ENCODE results near the gene DOCK7.
A peak's percentile ranks its signal among the peaks of the same experiment; 100 is the strongest.
"Not testable (repeated sequence)": the region's sequence is repeated elsewhere in the genome, so short reads cannot be mapped to it uniquely, and the experiment has no call there.

The DOCK7 gene

GRCh38 chr1:62698161-62698560 is 10.0 kb upstream of the DOCK7 start:
- DNase-seq (ENCODE audit: low spot score): not testable (repeated sequence)

- not testable (repeated sequence) for DNase-seq (ENCODE audit: low spot score)
These were observed 6.3 kb upstream of the DOCK7 start for GRCh38 chr1:62694479-62694878.

- no peak for DNase-seq (ENCODE audit: low spot score)
These were observed 4.9 kb upstream of the DOCK7 start for GRCh38 chr1:62693123-62693522.

GRCh38 chr1:62691062-62691844 is 3.1 kb upstream of the DOCK7 start:
- no peak for DNase-seq (ENCODE audit: low spot score)

- no peak for DNase-seq (ENCODE audit: low spot score)
These were observed 1.3 kb upstream of the DOCK7 start for GRCh38 chr1:62689524-62689923.

- DNase-seq (ENCODE audit: low spot score): no peak
These were observed 500 bp upstream of the DOCK7 start for GRCh38 chr1:62688687-62689085.

- peak; percentile 47 for DNase-seq (ENCODE audit: low spot score)
These were observed 724 bp downstream of the DOCK7 start for GRCh38 chr1:62687421-62687902.

GRCh38 chr1:62686822-62687221 is 1.4 kb downstream of the DOCK7 start:
- no peak for DNase-seq (ENCODE audit: low spot score)

- no peak for DNase-seq (ENCODE audit: low spot score)
These were observed 2.7 kb downstream of the DOCK7 start for GRCh38 chr1:62685431-62685859.

GRCh38 chr1:62682531-62682930 is 5.7 kb downstream of the DOCK7 start:
- DNase-seq (ENCODE audit: low spot score): no peak

- DNase-seq (ENCODE audit: low spot score): not testable (repeated sequence)
These were observed 7.2 kb downstream of the DOCK7 start for GRCh38 chr1:62680992-62681391.

- DNase-seq (ENCODE audit: low spot score): not testable (repeated sequence)
These were observed 10.4 kb downstream of the DOCK7 start for GRCh38 chr1:62677822-62678221.

GRCh38 chr1:62676611-62677356 is 11.4 kb downstream of the DOCK7 start:
- no peak for DNase-seq (ENCODE audit: low spot score)

- no peak for DNase-seq (ENCODE audit: low spot score)
These were observed 14.6 kb downstream of the DOCK7 start for GRCh38 chr1:62673629-62674028.

GRCh38 chr1:62672029-62672428 is 16.2 kb downstream of the DOCK7 start:
- no peak for DNase-seq (ENCODE audit: low spot score)

GRCh38 chr1:62654744-62655143 is 33.4 kb downstream of the DOCK7 start:
- DNase-seq (ENCODE audit: low spot score): no peak

- DNase-seq (ENCODE audit: low spot score): no peak
These were observed 35.8 kb downstream of the DOCK7 start for GRCh38 chr1:62652387-62652786.

GRCh38 chr1:62643283-62643682 is 44.9 kb downstream of the DOCK7 start:
- DNase-seq (ENCODE audit: low spot score): no peak

- DNase-seq (ENCODE audit: low spot score): no peak
These were observed 50.6 kb downstream of the DOCK7 start for GRCh38 chr1:62637392-62638105.

- DNase-seq (ENCODE audit: low spot score): no peak
These were observed 59.7 kb downstream of the DOCK7 start for GRCh38 chr1:62628506-62628905.

- no peak for DNase-seq (ENCODE audit: low spot score)
These were observed 62.8 kb downstream of the DOCK7 start for GRCh38 chr1:62625415-62625814.

- no peak for DNase-seq (ENCODE audit: low spot score)
These were observed 66.3 kb downstream of the DOCK7 start for GRCh38 chr1:62621907-62622306.
